Measurements from ENCODE around the gene KIFC3.

The KIFC3 gene

GRCh38 chr16:57764341-57765159, 37.7 kb downstream of the KIFC3 start:
- DNase-seq = no peak

GRCh38 chr16:57764006-57764340, 38.3 kb downstream of the KIFC3 start:
- DNase-seq = no peak

GRCh38 chr16:57763285-57764005, 38.8 kb downstream of the KIFC3 start:
- DNase-seq = no peak

GRCh38 chr16:57762365-57763040, 39.8 kb downstream of the KIFC3 start:
- DNase-seq = no peak

- DNase-seq = no peak
Observed at GRCh38 chr16:57761957-57762356, 40.3 kb downstream of the KIFC3 start.

GRCh38 chr16:57761301-57761700, 41.0 kb downstream of the KIFC3 start:
- DNase-seq = no peak

- no peak for DNase-seq
Observed at GRCh38 chr16:57760357-57761160, 41.7 kb downstream of the KIFC3 start.

- no peak for DNase-seq
Observed at GRCh38 chr16:57759541-57760356, 42.5 kb downstream of the KIFC3 start.

- DNase-seq = no peak
Observed at GRCh38 chr16:57759131-57759530, 43.2 kb downstream of the KIFC3 start.

- DNase-seq = no peak
Observed at GRCh38 chr16:57758331-57759117, 43.8 kb downstream of the KIFC3 start.

- no peak for DNase-seq
Observed at GRCh38 chr16:57757883-57758282, 44.4 kb downstream of the KIFC3 start.

GRCh38 chr16:57757326-57757786, 44.9 kb downstream of the KIFC3 start:
- DNase-seq = peak; percentile 12

- DNase-seq = no peak
Observed at GRCh38 chr16:57756424-57757325, 45.6 kb downstream of the KIFC3 start.

- DNase-seq = no peak
Observed at GRCh38 chr16:57755726-57756423, 46.4 kb downstream of the KIFC3 start.

GRCh38 chr16:57755061-57755684, 47.1 kb downstream of the KIFC3 start:
- no peak for DNase-seq

- DNase-seq = no peak
Observed at GRCh38 chr16:57754354-57755060, 47.8 kb downstream of the KIFC3 start.

GRCh38 chr16:57753448-57754353, 48.6 kb downstream of the KIFC3 start:
- no peak for DNase-seq

All from NCI-H1092 (cell line).